SK-N-SH treated with all-trans-retinoic acid at 6 μM for 48 hours (cell line): Measurements from ENCODE around the gene CD4.

Experiments
- ATAC-seq: fragments of 200-7000 bp; cut with Tn5 transposase; 3 replicates; pipeline ENCODE4 v1.9.1; 2020; ENCODE audit warnings: mild to moderate bottlenecking, moderate library complexity
- ARNTL ChIP-seq: fragments of 450-650 bp; formaldehyde crosslinking; IDR thresholded peaks from 2 replicates; pipeline ENCODE4 v1.5.0; 2020; ENCODE audit warnings: low read depth, mild to moderate bottlenecking, moderate library complexity, borderline replicate concordance
- BACH2 ChIP-seq: fragments of 250-450 bp; sonication (Bioruptor Pico); IDR thresholded peaks from 2 replicates; pipeline ENCODE4 v1.9.0; 2021; ENCODE audit warnings: mild to moderate bottlenecking, borderline replicate concordance
- CSDC2 ChIP-seq: fragments of 250-450 bp; sonication (Bioruptor Pico); IDR thresholded peaks from 2 replicates; pipeline ENCODE4 v1.5.0; 2020; ENCODE audit warnings: mild to moderate bottlenecking, moderate library complexity
- ESRRG ChIP-seq: fragments of 250-450 bp; sonication (Bioruptor Pico); IDR thresholded peaks from 2 replicates; pipeline ENCODE4 v1.6.1; 2021; ENCODE audit warnings: mild to moderate bottlenecking
- GLIS3 ChIP-seq: fragments of 250-450 bp; sonication (Bioruptor Pico); IDR thresholded peaks from 2 replicates; pipeline ENCODE4 v1.5.0; 2020; ENCODE audit warnings: mild to moderate bottlenecking, moderate library complexity
- ISL1 ChIP-seq: fragments of 250-450 bp; sonication (Bioruptor Pico); IDR thresholded peaks from 2 replicates; pipeline ENCODE4 v2.1.2; 2022; ENCODE audit warnings: mild to moderate bottlenecking, moderate library complexity
- OSR1 ChIP-seq: fragments of 250-450 bp; sonication (Bioruptor Pico); IDR thresholded peaks from 2 replicates; pipeline ENCODE4 v1.8.0; 2022; ENCODE audit warnings: moderate library complexity, mild to moderate bottlenecking, inconsistent platforms
- PPARA ChIP-seq: fragments of 250-450 bp; sonication (Bioruptor Pico); IDR thresholded peaks from 2 replicates; pipeline ENCODE4 v1.5.0; 2020; ENCODE audit warnings: mild to moderate bottlenecking, borderline replicate concordance
- RARB ChIP-seq: fragments of 250-450 bp; sonication (Bioruptor Pico); IDR thresholded peaks from 2 replicates; pipeline ENCODE4 v1.8.0; 2021; ENCODE audit warnings: mild to moderate bottlenecking, moderate library complexity
- SNAI2 ChIP-seq: fragments of 250-450 bp; sonication (Bioruptor Pico); IDR thresholded peaks from 2 replicates; pipeline ENCODE4 v1.5.0; 2020; ENCODE audit warnings: mild to moderate bottlenecking, moderate library complexity
- TCF4 ChIP-seq: fragments of 250-450 bp; sonication (Bioruptor Pico); IDR thresholded peaks from 2 replicates; pipeline ENCODE4 v1.8.0; 2021; ENCODE audit warnings: mild to moderate bottlenecking, moderate library complexity, borderline replicate concordance
- TOX ChIP-seq: fragments of 250-450 bp; sonication (Bioruptor Pico); IDR thresholded peaks from 2 replicates; pipeline ENCODE4 v1.8.0; 2021; ENCODE audit warnings: mild to moderate bottlenecking, moderate library complexity, borderline replicate concordance
- ZC3H10 ChIP-seq: fragments of 250-450 bp; sonication (Bioruptor Pico); IDR thresholded peaks from 2 replicates; pipeline ENCODE4 v1.5.1; 2021; ENCODE audit warnings: mild to moderate bottlenecking, moderate library complexity
- ZFP3 ChIP-seq: fragments of 250-450 bp; sonication (Bioruptor Pico); IDR thresholded peaks from 2 replicates; pipeline ENCODE4 v1.5.0; 2020; ENCODE audit warnings: mild to moderate bottlenecking, moderate library complexity
- ZFP30 ChIP-seq: fragments of 450-650 bp; formaldehyde crosslinking; IDR thresholded peaks from 2 replicates; pipeline ENCODE4 v1.5.0; 2022; ENCODE audit warnings: mild to moderate bottlenecking, moderate library complexity
- ZNF565 ChIP-seq: fragments of 450-650 bp; formaldehyde crosslinking; conservative IDR thresholded peaks from 2 replicates; pipeline ENCODE4 v1.5.0; 2020; ENCODE audit warnings: low read depth, mild to moderate bottlenecking, moderate library complexity
- ZNF70 ChIP-seq: fragments of 450-650 bp; formaldehyde crosslinking; IDR thresholded peaks from 2 replicates; pipeline ENCODE4 v1.5.0; 2020; ENCODE audit warnings: mild to moderate bottlenecking, moderate library complexity
- ZNF8 ChIP-seq: fragments of 450-650 bp; formaldehyde crosslinking; IDR thresholded peaks from 2 replicates; pipeline ENCODE4 v1.5.0; 2020; ENCODE audit warnings: mild to moderate bottlenecking, moderate library complexity
- TF ChIP-seq, protein P1 (sequence below): fragments of 250-450 bp; sonication (Bioruptor Pico); IDR thresholded peaks from 2 replicates; pipeline ENCODE4 v1.8.0; 2021; ENCODE audit warnings: low read depth, mild to moderate bottlenecking, moderate library complexity, borderline replicate concordance
- TF ChIP-seq, protein P2 (sequence below): fragments of 250-450 bp; sonication (Bioruptor Pico); IDR thresholded peaks from 2 replicates; pipeline ENCODE4 v1.8.0; 2020; ENCODE audit warnings: mild to moderate bottlenecking, moderate library complexity, borderline replicate concordance
- TF ChIP-seq, protein P3 (sequence below): fragments of 250-450 bp; sonication (Bioruptor Pico); IDR thresholded peaks from 2 replicates; pipeline ENCODE4 v1.5.0; 2020; ENCODE audit warnings: mild to moderate bottlenecking, moderate library complexity
- TF ChIP-seq, protein P4 (sequence below): fragments of 250-450 bp; sonication (Bioruptor Pico); IDR thresholded peaks from 2 replicates; pipeline ENCODE4 v1.5.1; 2021; ENCODE audit warnings: mild to moderate bottlenecking, moderate library complexity
- TF ChIP-seq, protein P5 (sequence below): fragments of 250-450 bp; sonication (Bioruptor Pico); IDR thresholded peaks from 2 replicates; pipeline ENCODE4 v1.5.1; 2020; ENCODE audit warnings: low read depth, mild to moderate bottlenecking, moderate library complexity

The CD4 gene

DNA sequence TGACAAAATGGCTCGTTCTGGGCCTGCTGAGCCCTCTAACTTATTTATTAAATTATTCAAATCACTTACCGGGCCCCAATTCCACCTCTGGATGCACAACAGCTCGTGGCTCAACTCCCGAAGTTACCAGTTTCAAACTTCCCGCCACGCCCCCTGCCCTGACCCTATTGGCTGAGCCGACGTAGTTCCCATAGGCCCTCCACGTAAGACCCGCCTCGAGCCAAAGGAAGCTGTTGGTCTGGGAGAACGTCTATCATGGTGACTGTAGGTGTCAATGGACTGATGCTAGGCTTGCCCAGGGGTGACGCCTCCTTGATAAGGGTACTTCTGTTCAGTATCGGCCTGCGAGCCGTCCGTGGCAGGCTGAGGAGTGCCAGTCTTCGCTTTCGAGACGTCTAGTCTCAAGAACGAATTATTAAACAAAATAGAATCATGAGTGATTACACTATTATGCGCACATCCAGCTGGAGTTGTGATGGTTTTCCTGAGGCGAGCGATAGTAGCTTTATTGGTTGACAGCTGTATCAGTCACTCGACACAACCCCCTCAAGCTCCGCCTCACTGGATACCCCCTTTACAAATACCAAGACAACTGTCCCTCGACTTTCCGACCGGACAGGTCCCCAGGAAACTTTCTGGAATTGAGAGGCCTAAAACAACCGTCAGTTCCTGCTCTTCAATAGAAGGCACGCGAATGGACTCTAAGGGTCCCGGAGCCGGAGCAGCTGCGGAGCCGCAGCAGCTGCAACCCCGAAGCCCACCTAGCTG lies 62.0 kb downstream of the CD4 start, which contains the start of gene CDCA3 (continued):
- TF ChIP-seq, protein P1, sequence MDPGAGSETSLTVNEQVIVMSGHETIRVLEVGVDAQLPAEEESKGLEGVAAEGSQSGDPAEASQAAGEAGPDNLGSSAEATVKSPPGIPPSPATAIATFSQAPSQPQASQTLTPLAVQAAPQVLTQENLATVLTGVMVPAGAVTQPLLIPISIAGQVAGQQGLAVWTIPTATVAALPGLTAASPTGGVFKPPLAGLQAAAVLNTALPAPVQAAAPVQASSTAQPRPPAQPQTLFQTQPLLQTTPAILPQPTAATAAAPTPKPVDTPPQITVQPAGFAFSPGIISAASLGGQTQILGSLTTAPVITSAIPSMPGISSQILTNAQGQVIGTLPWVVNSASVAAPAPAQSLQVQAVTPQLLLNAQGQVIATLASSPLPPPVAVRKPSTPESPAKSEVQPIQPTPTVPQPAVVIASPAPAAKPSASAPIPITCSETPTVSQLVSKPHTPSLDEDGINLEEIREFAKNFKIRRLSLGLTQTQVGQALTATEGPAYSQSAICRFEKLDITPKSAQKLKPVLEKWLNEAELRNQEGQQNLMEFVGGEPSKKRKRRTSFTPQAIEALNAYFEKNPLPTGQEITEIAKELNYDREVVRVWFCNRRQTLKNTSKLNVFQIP (CRISPR knock-in tag), result no peak

DNA sequence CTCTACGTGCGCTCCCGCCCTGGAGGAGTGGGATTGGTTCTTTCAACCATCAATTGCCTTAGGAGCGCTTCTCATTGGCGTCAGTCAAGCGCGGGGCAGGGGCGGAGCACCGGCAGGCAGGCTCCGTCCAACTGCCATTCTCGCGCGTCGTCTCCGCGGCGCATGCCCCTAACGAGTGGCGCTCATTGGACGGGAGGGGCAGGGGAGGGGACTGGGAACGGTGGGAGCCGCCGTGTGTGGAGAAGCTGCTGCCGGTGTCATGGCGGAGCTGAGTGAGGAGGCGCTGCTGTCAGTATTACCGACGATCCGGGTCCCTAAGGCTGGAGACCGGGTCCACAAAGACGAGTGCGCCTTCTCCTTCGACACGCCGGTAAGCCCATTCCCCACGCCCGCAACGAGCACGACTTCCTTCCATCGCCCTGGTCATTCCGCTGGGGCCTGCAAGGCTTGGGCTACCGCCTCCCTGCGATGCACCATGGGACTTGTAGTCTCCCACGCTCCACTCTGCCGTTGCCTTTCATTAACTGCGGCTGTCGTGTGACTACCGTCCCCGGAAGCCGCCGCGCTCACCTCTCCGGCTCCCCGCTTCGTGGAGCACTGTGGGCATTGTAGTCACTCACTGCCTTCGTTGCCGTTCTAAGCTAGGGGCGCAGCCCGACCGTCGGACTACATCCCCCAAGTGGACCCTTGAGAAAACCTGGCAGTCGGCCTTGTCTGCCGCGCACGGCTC lies 62.8 kb downstream of the CD4 start, which contains the start of gene USP5:
TSS of gene USP5 (plus strand) at position 230 of the 730 bp plus-strand sequence. CDS start at position 260, 30 bp downstream.
- TF ChIP-seq, protein P1 (CRISPR knock-in tag), result no peak
- TF ChIP-seq BACH2 (CRISPR knock-in tag) (no peak), OSR1 (CRISPR knock-in tag) (no peak), ZFP30 (no peak), PPARA (CRISPR knock-in tag) (peak; percentile 15; the same call in 1 of the 2 replicates), GLIS3 (CRISPR knock-in tag) (0 out of 2 replicates have a peak, but pooled peaks have one; percentile 76), RARB (CRISPR knock-in tag) (no peak), ARNTL (CRISPR knock-in tag) (no peak; the same call in 1 of the 2 replicates), ISL1 (CRISPR knock-in tag) (no peak), SNAI2 (CRISPR knock-in tag) (peak; percentile 98; the same call in 1 of the 2 replicates), TCF4 (CRISPR knock-in tag) (no peak), ZNF70 (CRISPR knock-in tag) (peak; percentile 72), ZC3H10 (CRISPR knock-in tag) (no peak), ZFP3 (CRISPR knock-in tag) (peak; percentile 92), ZNF565 (CRISPR knock-in tag) (peak; percentile 10; the same call in 1 of the 2 replicates), CSDC2 (peak; percentile 98), TOX (CRISPR knock-in tag) (no peak), ESRRG (CRISPR knock-in tag) (no peak), ZNF8 (CRISPR knock-in tag) (no peak; the same call in 1 of the 2 replicates)
- TF ChIP-seq, protein P2, sequence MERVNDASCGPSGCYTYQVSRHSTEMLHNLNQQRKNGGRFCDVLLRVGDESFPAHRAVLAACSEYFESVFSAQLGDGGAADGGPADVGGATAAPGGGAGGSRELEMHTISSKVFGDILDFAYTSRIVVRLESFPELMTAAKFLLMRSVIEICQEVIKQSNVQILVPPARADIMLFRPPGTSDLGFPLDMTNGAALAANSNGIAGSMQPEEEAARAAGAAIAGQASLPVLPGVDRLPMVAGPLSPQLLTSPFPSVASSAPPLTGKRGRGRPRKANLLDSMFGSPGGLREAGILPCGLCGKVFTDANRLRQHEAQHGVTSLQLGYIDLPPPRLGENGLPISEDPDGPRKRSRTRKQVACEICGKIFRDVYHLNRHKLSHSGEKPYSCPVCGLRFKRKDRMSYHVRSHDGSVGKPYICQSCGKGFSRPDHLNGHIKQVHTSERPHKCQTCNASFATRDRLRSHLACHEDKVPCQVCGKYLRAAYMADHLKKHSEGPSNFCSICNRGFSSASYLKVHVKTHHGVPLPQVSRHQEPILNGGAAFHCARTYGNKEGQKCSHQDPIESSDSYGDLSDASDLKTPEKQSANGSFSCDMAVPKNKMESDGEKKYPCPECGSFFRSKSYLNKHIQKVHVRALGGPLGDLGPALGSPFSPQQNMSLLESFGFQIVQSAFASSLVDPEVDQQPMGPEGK (CRISPR knock-in tag), result no peak
- TF ChIP-seq, protein P3, sequence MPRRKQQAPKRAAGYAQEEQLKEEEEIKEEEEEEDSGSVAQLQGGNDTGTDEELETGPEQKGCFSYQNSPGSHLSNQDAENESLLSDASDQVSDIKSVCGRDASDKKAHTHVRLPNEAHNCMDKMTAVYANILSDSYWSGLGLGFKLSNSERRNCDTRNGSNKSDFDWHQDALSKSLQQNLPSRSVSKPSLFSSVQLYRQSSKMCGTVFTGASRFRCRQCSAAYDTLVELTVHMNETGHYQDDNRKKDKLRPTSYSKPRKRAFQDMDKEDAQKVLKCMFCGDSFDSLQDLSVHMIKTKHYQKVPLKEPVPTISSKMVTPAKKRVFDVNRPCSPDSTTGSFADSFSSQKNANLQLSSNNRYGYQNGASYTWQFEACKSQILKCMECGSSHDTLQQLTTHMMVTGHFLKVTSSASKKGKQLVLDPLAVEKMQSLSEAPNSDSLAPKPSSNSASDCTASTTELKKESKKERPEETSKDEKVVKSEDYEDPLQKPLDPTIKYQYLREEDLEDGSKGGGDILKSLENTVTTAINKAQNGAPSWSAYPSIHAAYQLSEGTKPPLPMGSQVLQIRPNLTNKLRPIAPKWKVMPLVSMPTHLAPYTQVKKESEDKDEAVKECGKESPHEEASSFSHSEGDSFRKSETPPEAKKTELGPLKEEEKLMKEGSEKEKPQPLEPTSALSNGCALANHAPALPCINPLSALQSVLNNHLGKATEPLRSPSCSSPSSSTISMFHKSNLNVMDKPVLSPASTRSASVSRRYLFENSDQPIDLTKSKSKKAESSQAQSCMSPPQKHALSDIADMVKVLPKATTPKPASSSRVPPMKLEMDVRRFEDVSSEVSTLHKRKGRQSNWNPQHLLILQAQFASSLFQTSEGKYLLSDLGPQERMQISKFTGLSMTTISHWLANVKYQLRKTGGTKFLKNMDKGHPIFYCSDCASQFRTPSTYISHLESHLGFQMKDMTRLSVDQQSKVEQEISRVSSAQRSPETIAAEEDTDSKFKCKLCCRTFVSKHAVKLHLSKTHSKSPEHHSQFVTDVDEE (CRISPR knock-in tag), result peak; percentile 100
- TF ChIP-seq, protein P4, sequence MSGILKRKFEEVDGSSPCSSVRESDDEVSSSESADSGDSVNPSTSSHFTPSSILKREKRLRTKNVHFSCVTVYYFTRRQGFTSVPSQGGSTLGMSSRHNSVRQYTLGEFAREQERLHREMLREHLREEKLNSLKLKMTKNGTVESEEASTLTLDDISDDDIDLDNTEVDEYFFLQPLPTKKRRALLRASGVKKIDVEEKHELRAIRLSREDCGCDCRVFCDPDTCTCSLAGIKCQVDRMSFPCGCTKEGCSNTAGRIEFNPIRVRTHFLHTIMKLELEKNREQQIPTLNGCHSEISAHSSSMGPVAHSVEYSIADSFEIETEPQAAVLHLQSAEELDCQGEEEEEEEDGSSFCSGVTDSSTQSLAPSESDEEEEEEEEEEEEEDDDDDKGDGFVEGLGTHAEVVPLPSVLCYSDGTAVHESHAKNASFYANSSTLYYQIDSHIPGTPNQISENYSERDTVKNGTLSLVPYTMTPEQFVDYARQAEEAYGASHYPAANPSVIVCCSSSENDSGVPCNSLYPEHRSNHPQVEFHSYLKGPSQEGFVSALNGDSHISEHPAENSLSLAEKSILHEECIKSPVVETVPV (CRISPR knock-in tag), result no peak; the same call in 1 of the 2 replicates
- TF ChIP-seq, protein P5, sequence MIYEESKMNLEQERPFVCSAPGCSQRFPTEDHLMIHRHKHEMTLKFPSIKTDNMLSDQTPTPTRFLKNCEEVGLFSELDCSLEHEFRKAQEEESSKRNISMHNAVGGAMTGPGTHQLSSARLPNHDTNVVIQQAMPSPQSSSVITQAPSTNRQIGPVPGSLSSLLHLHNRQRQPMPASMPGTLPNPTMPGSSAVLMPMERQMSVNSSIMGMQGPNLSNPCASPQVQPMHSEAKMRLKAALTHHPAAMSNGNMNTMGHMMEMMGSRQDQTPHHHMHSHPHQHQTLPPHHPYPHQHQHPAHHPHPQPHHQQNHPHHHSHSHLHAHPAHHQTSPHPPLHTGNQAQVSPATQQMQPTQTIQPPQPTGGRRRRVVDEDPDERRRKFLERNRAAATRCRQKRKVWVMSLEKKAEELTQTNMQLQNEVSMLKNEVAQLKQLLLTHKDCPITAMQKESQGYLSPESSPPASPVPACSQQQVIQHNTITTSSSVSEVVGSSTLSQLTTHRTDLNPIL, result 0 out of 2 replicates have a peak, but pooled peaks have one; percentile 35
- peak; percentile 90 for ATAC-seq
